NCI-H526 (cell line): ENCODE measurements around the gene ZNF638.
"Not testable (repeated sequence)": the region's sequence is repeated elsewhere in the genome, so short reads cannot be mapped to it uniquely, and the experiment has no call there.

Source experiments
- DNase-seq, 2 experiments: peaks; one replicate each; lab custom pipeline; 2025; lab: John Stamatoyannopoulos, UW

The ZNF638 gene

DNA sequence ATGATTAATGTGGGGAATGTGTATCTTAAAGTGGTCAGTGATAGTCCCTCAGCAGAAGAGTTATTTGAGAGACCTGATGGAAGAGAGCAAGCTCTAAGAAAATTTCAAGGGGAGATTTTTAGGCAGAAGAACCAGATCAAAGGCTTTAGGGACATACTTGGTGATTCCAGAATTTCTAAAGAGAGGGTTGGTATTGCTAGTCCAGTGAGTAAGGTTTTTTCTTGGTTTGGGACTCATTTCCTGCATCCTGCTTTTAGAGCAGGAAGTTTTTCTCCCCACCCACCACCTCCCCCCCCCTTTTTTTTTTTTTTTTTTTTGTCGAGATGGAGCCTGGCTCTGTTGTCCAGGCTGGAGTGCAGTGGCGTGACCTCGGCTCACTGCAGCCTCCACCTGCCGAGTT lies 79.1 kb downstream of the ZNF638 start:
- no peak for DNase-seq

DNA sequence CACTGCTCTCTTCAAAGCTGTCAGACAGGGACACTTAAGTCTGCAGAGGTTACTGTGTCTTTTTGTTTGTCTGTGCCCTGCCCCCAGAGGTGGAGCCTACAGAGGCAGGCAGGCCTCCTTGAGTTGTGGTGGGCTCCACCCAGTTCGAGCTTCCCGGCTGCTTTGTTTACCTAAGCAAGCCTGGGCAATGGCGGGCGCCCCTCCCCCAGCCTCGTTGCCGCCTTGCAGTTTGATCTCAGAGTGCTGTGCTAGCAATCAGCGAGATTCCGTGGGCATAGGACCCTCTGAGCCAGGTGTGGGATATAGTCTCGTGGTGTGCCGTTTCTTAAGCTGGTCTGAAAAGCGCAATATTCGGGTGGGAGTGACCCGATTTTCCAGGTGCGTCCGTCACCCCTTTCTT lies 85.3 kb downstream of the ZNF638 start:
- DNase-seq, result not testable (repeated sequence)

DNA sequence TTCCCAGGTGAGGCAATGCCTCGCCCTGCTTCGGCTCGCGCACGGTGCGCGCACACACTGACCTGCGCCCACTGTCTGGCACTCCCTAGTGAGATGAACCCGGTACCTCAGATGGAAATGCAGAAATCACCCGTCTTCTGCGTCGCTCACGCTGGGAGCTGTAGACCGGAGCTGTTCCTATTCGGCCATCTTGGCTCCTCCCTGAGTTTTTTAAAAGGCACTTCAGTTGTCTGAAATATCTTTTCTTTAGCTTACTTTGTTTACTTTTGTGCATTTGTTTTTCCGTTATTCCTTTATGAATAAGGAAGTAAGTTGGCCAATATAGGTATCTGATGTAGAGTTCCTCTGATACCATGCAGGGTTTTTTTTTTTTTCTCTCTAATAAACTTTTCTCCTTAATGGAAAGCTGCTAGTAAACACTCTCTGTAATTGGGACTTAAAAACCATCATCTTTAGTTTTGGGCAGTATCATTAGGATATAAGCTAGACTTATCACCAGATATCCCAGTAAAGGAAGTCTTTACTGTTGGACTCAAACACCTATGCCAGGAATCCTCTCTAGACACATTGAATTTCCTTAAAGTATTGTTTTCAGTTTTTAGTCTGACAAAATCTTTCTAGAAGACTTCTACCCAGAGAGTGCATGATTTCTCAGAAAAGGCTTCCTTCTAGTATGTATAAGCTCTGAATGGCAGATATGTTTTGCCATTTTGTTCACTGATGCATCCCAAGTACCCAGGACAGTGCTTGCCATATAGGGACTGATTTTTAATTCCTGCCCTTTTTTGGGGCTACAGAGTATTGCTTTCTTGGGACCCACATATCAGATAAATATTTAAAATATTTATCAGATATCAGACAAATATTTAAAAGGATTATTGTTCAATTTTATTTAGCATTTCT lies 86.0 kb downstream of the ZNF638 start:
- peak in 1 of 2 experiments; percentile 25 for DNase-seq

DNA sequence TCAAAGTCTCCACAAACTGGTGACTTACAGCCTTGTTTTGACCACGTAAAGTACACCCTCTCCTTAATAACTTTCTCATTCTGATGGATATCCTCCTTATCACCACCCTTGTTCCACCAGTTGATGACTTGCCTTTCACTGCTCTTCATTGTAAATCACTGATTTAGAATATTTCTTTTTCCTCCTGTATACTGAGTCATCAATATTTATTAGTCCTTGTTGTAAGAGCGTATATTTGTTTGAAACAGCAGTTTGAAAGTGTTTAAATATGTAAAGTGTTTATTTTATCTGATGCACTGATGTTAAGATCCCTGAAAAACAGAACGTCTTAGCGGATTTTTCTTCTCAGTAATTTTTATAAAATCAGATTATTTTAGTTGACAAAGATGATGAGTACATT lies 87.6 kb downstream of the ZNF638 start:
- no peak for DNase-seq

DNA sequence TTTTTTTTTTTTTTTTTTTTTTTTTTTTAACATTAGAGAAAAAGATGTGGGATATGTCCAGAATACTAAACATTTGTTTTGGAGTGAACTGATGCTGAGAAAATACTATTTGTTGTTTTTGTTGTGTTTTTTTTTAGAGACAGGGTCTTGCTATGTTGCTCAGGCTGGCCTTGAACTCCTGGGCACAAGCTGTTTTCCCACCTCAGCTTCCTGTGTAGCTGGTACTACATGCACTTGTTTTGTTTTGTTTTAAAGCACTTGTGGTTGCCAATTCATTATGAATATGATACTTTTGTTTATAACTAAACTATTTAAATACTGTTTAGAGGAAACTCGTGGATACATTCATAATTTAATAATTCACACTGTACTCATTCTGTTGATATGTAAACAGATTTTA lies 88.4 kb downstream of the ZNF638 start:
- DNase-seq, result no peak

DNA sequence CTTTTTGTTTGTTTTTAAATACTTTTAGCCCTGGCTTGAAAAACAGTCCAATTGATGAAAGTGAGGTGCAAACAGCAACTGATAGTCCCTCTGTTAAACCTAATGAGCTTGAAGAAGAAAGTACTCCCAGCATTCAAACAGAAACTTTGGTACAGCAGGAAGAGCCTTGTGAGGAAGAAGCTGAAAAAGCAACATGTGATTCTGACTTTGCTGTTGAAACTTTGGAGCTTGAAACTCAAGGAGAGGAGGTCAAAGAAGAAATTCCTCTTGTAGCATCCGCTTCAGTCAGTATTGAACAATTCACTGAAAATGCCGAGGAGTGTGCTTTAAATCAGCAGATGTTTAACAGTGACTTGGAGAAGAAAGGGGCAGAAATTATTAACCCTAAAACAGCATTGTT lies 91.2 kb downstream of the ZNF638 start:
- no peak for DNase-seq

DNA sequence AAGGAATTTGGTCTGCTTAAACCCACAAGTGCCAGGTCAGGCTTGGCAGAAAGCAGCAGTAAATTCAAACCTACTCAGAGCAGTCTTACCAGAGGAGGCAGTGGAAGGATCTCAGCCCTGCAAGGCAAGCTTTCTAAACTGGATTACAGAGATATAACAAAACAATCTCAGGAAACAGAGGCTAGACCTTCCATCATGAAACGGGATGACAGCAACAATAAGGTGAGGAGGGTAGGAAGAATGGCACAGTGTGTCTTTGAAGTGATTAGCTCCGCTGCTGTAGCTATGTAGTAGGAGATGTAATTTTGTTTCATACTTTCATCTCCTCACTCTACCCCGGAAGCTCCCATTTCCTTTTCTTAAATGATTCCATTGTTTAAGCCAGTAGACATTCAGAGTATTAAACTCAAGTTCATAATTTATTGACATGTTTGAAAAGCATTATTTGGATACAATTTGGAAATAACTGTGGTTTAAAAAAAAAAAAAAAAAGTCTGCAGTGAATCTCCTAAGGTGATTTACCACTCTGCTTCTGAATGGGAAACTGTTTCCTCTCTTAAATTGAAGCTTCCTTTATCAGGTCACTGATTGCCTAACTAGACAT lies 92.3 kb downstream of the ZNF638 start:
- DNase-seq, result no peak

DNA sequence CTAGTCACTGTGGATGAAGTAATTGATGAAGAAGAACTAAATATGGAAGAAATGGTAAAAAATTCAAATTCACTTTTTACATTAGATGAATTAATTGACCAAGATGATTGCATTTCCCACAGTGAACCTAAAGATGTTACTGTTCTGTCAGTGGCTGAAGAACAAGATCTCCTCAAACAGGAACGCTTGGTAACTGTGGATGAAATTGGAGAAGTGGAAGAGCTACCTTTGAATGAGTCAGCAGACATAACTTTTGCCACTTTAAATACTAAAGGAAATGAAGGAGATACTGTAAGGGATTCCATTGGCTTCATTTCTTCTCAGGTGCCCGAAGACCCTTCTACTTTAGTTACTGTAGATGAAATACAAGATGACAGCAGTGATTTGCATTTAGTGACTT lies 95.1 kb downstream of the ZNF638 start:
- no peak for DNase-seq

DNA sequence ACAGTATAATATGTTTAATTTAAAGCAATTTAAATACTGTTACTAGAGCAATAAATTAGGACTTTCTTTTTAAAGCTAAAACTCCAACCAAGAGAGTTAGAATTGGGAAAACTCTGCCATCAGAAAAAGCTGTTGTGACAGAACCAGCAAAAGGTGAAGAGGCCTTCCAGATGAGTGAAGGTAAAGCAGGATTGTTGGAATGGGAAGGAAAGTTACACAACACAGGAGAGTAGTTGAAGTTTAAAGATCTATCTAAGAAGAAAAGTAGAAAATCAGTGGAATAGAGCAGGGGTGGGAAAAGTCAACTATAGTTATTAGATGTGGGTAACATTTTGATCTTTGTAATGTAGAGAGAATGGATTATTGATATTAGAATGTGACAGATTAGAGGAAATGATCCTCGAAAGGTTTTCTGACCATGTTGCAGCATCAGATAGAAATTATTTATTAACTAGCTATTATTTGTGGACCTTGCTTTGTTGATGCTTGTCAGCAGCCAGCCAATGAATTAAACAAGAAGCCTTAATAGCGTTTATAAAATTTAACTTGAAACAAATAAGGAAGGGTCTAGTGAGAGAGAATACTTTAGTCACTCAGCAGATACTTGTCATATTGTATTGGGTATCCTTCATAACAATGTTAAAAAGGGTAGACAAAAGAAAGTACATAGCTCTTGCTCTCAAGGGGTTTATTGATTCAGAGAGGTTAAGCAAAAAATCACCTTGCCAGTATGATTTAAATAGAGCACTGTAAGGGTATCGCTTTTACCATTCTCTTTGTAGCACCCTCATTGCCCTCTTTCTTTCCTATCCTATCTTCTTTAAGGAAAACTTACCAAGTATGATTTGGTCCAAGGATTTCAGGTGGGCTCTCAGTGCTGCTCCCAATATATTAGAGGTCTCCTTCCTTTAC lies 97.1 kb downstream of the ZNF638 start:
- no peak for DNase-seq

DNA sequence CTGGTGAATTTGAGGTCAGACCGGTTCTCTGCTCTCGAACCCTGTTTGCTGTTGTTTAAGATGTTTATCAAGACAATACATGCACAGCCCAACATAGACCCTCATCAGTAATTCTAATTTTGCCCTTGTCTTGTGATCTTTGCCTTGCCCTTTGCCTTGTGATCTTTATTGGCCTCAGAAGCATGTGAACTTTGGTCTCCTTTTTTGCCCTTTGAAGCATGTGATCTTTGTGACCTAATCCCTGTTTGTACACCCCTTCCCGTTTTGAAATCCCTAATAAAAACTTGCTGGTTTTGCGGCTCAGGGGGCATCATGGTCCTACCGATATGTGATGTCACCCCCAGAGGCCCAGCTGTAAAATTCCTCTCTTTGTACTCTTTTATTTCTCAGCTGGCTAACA lies 113.6 kb downstream of the ZNF638 start:
- DNase-seq, result not testable (repeated sequence)

DNA sequence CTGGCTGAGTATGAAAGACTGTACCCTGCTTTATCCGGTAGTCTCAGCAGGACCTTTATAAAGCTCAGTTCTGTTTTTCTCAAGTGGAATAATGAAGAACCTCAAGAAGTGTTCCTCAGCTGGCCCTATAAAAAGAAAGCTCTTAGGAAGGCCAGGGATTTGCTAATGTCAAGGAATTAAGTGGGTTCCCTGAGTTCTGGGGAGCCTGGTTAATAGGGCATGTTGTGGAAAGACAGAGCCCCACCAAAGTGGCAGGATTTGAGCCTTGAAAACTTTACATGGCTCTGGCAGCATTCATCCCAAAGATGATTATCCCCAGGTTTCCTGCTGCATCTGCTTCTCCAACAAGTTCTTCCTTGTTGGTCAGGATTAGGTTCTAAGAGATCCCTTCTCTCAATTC lies 114.9 kb downstream of the ZNF638 start:
- DNase-seq, result no peak

DNA sequence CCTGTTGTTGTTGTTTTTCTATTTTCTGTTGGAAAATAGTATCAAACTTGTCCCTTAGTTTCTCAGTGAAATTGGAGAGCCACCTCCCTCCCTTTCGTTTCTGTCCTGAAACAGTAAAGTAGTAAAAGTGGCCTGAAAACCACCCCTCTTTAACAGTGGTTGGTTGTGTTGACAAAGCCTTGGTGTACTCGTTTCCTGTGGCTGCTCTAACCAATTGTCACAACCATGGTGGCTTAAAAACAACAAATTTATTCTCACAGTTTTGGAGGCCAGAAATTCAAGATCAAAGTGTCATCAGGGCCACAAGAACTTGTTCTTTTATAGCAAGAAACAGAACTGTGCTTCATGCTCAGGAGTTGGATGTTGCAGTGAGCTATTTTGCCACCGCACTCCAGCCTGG lies 117.8 kb downstream of the ZNF638 start:
- DNase-seq, result no peak

DNA sequence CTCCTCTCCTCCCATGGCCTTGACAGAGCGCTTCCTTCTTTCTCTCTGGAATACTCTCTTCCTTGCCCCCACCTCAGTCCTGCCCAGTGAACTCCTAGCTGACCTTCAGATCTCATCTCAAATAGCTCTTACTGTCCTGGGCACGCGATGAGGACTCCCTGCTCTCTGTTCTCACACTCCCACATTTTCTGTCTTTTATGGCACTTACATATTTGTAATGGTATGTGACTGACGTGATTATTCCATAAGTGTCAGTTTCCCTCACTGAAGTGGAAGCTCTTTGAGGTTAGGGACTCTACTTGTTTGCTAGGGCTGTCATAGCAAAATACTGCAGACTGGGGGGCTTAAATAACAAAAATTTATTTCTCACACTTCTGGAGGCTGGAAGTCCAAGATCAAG lies 120.1 kb downstream of the ZNF638 start:
- no peak for DNase-seq

DNA sequence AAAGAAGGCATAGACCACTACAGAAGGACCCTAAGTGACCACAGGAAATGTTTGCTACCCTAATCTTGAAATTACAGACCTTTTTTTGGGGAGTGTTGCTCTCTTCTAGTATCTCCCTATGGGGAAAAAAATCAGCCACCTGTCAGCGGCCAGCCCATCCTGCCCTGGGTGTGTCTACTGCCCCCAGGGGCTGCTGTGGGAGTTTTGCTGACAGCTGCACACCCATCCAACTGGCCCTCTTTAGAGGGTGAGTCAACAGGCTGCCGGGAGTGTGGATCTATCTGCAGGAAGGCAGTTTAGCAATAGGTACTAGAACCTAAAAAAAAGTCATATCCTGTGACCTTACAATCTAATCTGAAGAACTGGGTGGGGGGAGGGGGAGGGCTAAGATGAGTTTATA lies 121.0 kb downstream of the ZNF638 start:
- peak; percentile 30 to 60 for DNase-seq

DNA sequence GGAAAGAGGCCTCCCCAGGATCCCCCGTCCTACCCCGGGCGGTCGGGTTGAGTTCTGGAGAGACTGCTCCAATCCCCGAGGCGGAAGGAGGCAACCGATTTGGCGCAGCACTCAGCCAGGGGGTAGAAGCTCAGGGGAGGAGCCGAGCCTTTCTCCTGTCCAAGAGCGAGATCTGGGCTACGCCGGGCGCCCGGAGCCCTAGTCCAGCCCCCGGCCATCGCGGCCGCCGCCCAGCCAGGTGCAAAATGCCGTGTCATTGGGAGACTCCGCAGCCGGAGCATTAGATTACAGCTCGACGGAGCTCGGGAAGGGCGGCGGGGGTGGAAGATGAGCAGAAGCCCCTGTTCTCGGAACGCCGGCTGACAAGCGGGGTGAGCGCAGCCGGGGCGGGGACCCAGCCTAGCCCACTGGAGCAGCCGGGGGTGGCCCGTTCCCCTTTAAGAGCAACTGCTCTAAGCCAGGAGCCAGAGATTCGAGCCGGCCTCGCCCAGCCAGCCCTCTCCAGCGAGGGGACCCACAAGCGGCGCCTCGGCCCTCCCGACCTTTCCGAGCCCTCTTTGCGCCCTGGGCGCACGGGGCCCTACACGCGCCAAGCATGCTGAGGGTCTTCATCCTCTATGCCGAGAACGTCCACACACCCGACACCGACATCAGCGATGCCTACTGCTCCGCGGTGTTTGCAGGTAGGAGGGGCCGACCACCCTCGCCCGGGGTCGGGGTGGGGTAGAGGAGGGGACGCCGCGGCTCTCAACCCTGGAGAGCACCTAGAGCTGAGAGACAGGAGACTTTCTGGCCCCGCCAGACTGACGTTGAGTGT lies 122.0 kb downstream of the ZNF638 start, which contains the start of gene DYSF:
Gene DYSF, plus strand, starts transcription at position 158 of the 817 bp plus-strand sequence.
- peak in 1 of 2 experiments; percentile 64 for DNase-seq

DNA sequence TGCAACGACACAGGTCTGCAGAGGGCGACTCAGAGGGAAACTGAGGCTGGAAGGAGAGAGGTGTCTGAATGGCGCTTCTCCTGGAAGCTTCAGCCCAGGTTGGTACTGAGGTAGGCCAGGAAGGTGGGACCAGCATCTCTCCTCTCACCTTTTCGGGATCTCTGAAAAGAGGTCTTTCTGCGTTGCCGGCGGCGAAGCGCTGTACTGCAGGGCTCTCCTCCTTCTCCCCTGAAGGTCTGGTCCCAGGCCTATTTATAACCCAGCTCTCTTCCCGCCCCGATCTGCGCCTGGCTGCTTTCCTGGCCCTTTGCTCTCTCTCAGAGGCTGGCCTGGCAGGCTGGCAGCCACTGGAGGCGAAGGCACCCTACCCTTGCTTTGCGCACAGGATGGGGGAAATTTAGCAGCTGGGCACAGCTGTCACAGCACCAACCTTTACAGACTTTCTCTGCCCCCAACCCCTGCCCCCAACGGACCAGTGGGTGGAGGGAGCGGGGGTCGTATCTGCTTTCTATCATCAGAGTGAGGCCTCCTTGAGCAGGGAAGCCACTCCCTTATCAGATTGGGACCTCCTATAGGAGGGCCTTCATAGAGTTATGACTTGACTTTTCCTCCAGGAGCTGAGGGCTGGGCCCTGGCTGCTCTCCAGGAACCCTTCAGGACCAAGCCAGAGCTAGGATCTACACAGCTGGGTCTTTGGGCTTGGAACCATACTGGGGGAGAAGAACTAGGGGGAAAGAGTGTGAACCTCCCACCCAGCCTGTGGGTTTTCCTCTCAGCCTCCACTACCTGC lies 122.8 kb downstream of the ZNF638 start:
- peak in 1 of 2 experiments; percentile 11 for DNase-seq

DNA sequence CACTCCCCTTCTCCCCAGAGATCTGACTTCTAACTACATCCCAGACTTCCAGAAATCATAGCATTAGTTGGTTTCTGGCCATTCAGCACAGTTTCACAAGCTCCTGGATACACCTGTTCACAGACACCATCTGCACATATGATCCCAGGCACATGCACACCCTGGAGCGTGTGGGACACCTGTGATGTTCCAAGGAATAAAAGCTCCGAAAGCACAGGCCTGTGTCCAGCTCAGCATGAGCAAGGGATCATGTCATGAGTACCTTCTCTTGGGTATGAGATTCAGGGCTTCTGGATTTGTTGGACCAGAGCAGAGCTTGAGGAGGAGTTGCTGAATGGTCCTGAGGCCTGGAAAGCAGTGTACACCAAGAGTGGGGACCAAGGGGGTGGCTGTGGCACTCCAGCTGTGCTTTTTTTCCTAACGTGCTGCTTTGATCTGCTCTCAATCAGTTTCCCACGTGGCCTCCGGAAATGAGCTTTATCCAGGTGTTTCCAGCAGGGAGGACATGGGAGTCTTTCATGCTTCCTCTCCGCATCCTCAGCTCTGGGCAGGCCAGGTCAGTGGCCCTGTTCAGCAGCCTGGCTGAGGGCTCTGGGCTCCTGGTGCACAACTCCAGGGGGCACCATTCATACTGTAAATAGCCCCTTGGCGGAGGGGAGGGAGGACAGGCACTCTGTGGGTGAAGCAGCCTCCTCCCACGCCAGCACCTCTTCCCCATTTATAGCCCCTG lies 123.6 kb downstream of the ZNF638 start:
- DNase-seq, result no peak

DNA sequence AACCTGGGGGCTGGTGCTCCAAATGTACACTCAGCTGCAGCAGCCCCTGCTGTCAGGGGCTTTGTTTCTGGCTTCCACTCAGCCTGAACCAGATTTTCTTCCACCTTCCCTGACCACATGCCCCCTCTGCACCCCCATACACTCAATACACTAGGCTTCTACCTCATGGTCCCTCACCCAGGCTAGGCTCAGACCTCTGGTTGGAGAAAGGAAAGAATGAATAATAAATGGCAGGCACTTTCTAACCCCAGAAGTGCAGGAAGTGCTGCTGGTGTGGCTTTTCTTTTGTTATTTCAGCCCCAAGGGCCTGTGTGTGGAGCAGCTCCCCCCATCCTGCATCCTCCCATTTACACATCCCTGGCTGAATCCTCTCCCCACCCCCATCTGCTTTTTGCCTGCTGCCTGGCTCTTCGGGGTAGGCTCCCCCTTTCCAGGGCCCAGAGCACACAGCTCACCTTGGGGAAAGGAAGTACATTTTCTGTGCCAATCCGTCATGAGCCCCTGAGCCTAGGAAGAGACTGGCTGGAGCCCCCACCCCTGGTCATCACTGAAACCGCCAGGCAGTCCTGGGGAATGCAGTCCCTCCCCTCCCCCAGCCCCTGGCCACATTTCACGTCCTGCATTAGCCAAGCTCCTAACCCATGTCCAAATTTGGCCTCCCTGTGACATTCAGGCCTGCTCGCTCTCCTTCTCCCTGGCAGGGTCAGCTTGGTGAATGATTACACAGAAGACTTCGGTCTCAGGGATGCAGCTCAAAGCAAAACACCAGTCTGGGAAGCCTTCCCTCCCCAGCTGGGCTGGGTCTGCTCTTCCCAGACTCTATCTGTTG lies 124.4 kb downstream of the ZNF638 start:
- DNase-seq, result no peak

DNA sequence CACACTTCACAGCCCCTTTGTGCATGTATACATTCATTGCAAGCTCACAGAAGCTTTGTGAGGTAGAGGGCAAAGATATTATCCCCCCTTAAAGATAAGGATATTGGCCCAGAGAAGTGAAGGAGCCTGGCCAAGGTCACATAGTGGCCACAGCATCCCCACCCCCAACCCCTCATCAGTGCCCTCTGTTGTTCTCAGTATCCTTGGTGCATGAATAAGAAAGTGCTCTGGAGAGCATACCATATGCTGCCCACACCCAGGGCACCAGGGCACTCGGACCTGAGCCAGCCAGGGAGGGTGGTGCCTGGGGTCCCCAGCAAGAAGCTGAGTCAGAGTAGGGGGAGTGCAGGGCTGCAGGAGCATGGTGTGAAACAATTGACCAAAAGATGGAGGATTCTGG lies 125.0 kb downstream of the ZNF638 start:
- no peak for DNase-seq
